Endothelial cell (in vitro differentiated cells): ENCODE measurements around the gene ATP13A2. TPM values are rescaled to one million over a fixed set of nuclear protein-coding genes. Genes with fewer than 3 reads are reported as not detected.

Experiments used
- DNase-seq: peaks from one replicate; pipeline ENCODE4 v3.0.0; 2021; ENCODE audit warnings: low spot score
- H3K27ac Mint-ChIP-seq: one replicate; pipeline ENCODE4 v1.8.0; 2021; ENCODE audit warnings: mixed read lengths, inconsistent platforms; ENCODE audit not compliant: unreplicated experiment
- H3K27me3 Mint-ChIP-seq: one replicate; pipeline ENCODE4 v1.8.0; 2021; ENCODE audit warnings: mild to moderate bottlenecking, moderate library complexity, mixed read lengths, inconsistent platforms; ENCODE audit not compliant: unreplicated experiment
- H3K36me3 Mint-ChIP-seq: one replicate; pipeline ENCODE4 v1.8.0; 2021; ENCODE audit warnings: mild to moderate bottlenecking, low read depth, mixed read lengths, inconsistent platforms; ENCODE audit not compliant: unreplicated experiment
- H3K4me1 Mint-ChIP-seq: one replicate; pipeline ENCODE4 v1.8.0; 2021; ENCODE audit warnings: mild to moderate bottlenecking, mixed read lengths, inconsistent platforms; ENCODE audit not compliant: unreplicated experiment
- H3K4me3 Mint-ChIP-seq: one replicate; pipeline ENCODE4 v1.8.0; 2021; ENCODE audit warnings: mild to moderate bottlenecking, mixed read lengths, inconsistent platforms; ENCODE audit not compliant: unreplicated experiment
- H3K9me3 Mint-ChIP-seq: one replicate; pipeline ENCODE4 v1.8.0; 2021; ENCODE audit warnings: mixed read lengths, inconsistent platforms; ENCODE audit not compliant: unreplicated experiment
- CTCF ChIP-seq: fragments of 200-600 bp; sonication (generic); IDR thresholded peaks from one replicate; pipeline ENCODE4 v1.5.0; 2021; ENCODE audit warnings: antibody characterized with exemption; ENCODE audit not compliant: unreplicated experiment
- total RNA-seq: library from RNA; stranded (reverse); fragmentation: NEBNext Ultra II Directional; extraction: Animal tissue kit (Norgen Biotek cat#: 25700); gene quantifications from one replicate; pipeline ENCODE4 v1.2.1, GENCODE V29; 2021; ENCODE audit not compliant: unreplicated experiment

ATP13A2 gene
- total RNA-seq, 1 donor from 2014 or later = 55.6 TPM

- Mint-ChIP-seq H3K27ac (peak overlapping the region; percentile 76), H3K4me1 (peaks cover 9% of the 10 kb centered on the region)
Observed at GRCh38 chr1:17053086-17053684, 41.5 kb upstream of the ATP13A2 start.

GRCh38 chr1:17052641-17053040 lies 40.9 kb upstream of the ATP13A2 start:
- Mint-ChIP-seq H3K4me1 (peaks cover 9% of the 10 kb centered on the region), H3K36me3 (no peaks in the 10 kb centered on the region), H3K4me3 (no peak overlapping the region), H3K27ac (no peak overlapping the region), H3K9me3 (no peaks in the 10 kb centered on the region), H3K27me3 (peaks cover 3% of the 10 kb centered on the region)
- no peak for TF ChIP-seq CTCF
- DNase-seq = no peak

More at GRCh38 chr1:17053086-17053684, 41.5 kb upstream of the ATP13A2 start:
- no peaks in the 10 kb centered on the region for H3K9me3 Mint-ChIP-seq
- H3K36me3 Mint-ChIP-seq = no peaks in the 10 kb centered on the region
- TF ChIP-seq CTCF = no peak
- peak overlapping the region; percentile 95 for H3K4me3 Mint-ChIP-seq
- H3K27me3 Mint-ChIP-seq = peaks cover 3% of the 10 kb centered on the region
- DNase-seq = no peak

- H3K36me3 Mint-ChIP-seq = no peaks in the 10 kb centered on the region
Observed at GRCh38 chr1:17052038-17052437, 40.3 kb upstream of the ATP13A2 start.

GRCh38 chr1:17047924-17048323 lies 36.2 kb upstream of the ATP13A2 start:
- no peak for TF ChIP-seq CTCF
- H3K36me3 Mint-ChIP-seq = peaks cover 4% of the 10 kb centered on the region
- no peaks in the 10 kb centered on the region for H3K27me3 Mint-ChIP-seq
- H3K4me1 Mint-ChIP-seq = peaks cover 2% of the 10 kb centered on the region
- no peaks in the 10 kb centered on the region for H3K9me3 Mint-ChIP-seq
- H3K4me3 Mint-ChIP-seq = no peak overlapping the region
- no peak overlapping the region for H3K27ac Mint-ChIP-seq
- DNase-seq = no peak

More at GRCh38 chr1:17052038-17052437, 40.3 kb upstream of the ATP13A2 start:
- DNase-seq = no peak
- Mint-ChIP-seq H3K9me3 (no peaks in the 10 kb centered on the region), H3K4me3 (no peak overlapping the region), H3K4me1 (peaks cover 9% of the 10 kb centered on the region), H3K27ac (no peak overlapping the region), H3K27me3 (peaks cover 1% of the 10 kb centered on the region)
- no peak for TF ChIP-seq CTCF

- Mint-ChIP-seq H3K9me3 (no peaks in the 10 kb centered on the region), H3K36me3 (peaks cover 4% of the 10 kb centered on the region)
Observed at GRCh38 chr1:17046334-17046657, 34.6 kb upstream of the ATP13A2 start.

More at GRCh38 chr1:17046334-17046657, 34.6 kb upstream of the ATP13A2 start:
- TF ChIP-seq CTCF = no peak
- Mint-ChIP-seq H3K4me3 (no peak overlapping the region), H3K27ac (no peak overlapping the region), H3K4me1 (peaks cover 2% of the 10 kb centered on the region), H3K27me3 (peaks cover 2% of the 10 kb centered on the region)
- no peak for DNase-seq
